WI38 (cell line): ENCODE data around the gene NFIA.

ENCODE experiments used
- H3K4me3 ChIP-seq: 2 replicates; pipeline ENCODE4 v1.5.1; 2011; ENCODE audit warnings: low read depth, mild to moderate bottlenecking, control low read depth, low read length
- CTCF ChIP-seq: IDR thresholded peaks from 2 replicates; pipeline ENCODE4 v1.5.1; 2012; ENCODE audit warnings: low read depth, mild to moderate bottlenecking, control low read depth, low read length

The NFIA gene

DNA sequence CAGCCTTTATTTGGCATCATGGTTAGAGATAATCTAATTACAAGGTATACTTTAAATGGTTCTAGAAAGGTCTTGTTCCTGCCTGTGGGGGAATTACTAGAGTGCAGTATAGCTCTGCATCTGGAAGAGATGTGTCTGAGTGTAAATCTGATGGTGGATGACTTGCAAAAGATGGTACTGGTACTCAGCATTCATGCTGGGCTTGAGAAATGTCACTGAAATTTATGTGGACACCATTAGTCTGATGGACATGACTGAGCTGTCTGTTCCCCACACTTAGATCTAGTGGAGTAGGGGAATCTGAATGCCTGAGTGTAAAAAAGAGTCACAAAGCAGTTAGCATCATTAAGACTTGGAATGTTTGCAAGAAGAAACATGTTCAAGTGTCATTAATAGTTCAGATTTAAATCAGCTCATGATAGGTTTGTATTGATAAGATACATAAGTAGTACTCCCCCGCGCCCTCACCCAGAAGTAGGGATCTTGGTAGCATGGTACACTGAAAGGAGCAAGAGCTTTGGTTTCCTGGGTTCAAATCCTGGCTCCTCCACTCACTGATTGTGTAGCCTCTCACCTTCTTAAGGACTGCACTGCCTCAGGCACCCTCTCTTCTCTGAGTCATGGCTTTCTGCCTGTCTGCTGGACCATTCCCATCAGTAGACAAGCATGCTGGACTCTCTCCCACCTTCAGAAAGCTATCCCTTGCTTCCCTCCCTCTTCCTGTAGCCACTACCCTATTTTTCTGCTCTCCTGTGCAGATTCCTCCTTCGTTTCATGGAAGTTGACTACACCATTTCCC is 292.9 kb downstream of the NFIA start:
- TF ChIP-seq CTCF, result no peak

DNA sequence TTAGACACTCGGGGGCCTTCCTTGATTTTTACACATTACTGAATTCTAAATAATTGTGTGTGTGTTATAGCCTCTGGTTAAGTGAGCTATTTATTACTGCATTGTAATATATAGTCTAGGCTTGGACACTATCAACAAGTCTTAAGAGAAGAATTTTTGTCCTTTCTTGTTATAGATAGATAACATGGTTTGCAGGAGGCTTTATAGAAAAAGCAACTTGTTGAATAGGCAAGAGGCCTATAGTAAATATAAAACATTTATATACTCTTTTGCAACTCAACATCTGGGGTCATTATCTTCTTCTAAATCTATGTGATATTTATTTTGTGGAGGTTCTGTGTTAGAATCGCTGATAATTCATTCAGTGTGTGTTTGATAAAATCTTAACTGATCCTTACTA is 293.8 kb downstream of the NFIA start:
- no peak overlapping the region for H3K4me3 ChIP-seq
- TF ChIP-seq CTCF, result no peak

More for the DNA sequence above, 292.9 kb downstream of the NFIA start:
- no peak overlapping the region for H3K4me3 ChIP-seq

DNA sequence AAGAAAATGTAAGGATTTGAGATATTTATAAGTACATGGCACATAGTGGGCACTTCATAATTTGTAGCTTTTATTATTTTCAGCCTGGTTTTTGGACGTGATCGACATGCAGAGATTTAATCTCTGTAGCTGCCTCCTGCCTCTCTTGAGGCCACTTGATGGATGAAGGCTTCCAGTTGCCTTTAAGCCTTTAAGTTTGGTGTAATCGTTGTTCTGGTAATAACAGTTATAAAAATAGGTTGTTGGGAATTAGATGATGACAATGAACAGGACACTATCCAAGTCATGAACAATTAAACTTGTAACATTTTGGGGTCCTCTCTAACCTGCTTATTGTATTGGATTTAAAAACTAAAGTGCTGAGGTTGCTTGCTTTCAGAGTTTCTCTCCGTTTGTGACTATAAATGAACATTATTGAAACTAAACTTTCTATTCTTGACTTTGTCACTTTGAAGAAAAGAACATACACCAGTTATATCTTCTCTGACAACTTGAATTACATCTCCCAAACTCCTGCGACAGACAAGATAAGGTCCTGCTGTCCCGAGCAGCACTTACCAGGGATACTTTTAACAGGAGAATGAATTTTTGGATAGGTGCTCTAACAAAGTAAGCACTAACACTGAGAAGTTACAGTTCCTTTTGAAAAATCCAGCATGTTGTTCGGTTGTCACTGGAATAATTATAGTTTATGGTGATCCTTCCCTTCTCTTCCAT is 295.0 kb downstream of the NFIA start:
- no peak overlapping the region for H3K4me3 ChIP-seq
- TF ChIP-seq CTCF, result no peak

DNA sequence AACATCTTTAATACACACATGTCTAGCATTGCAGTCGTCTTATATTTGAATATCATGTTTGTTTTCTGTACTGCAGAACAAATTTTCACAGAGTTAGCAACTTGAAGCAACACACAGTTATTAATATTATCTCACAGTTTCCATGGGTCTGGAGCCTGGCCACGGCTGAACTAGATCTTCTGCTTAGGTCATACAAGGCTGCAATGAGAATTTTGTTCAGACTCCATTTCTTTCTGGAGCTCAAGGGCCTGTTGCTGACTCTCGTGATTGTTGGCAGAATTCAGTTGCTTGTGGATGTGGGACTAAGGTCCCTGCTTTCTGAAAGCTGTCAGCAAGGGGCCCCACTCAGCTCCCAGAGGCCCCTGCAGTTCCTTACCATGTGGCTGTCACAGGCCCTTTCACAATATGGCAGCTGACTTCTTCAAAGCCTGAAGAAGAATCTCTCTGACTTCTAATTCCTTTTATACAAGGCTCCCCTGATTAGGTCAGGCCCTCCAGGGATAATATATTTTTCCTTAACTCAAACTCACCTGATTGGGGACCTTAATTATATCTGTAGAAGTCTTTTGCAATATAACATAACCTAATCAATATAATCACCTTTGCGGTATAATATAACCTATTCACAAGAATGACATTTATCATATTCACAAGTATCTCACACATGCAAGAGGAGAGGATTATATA is 296.3 kb downstream of the NFIA start:
- TF ChIP-seq CTCF, result no peak
- H3K4me3 ChIP-seq, result no peak overlapping the region

GRCh38 chr1:61379693-61380092 is 297.3 kb downstream of the NFIA start:
- no peak for TF ChIP-seq CTCF
- no peak overlapping the region for H3K4me3 ChIP-seq

- no peak overlapping the region for H3K4me3 ChIP-seq
- no peak for TF ChIP-seq CTCF
These were observed 298.2 kb downstream of the NFIA start for GRCh38 chr1:61380561-61380960.

GRCh38 chr1:61386323-61386722 is 304.0 kb downstream of the NFIA start:
- no peak overlapping the region for H3K4me3 ChIP-seq
- TF ChIP-seq CTCF, result no peak
